Stimulated activated CD4-positive, alpha-beta T cell treated with anti-CD3 and anti-CD28 coated beads, Interleukin-15, amount 100 ng/mL, for 24 hours (primary cell): ENCODE results near the gene COPZ1.
"Not testable (repeated sequence)": the region's sequence is repeated elsewhere in the genome, so short reads cannot be mapped to it uniquely, and the experiment has no call there.

Source experiments
- DNase-seq: peaks from one replicate; pipeline ENCODE4 v3.0.0-alpha.2; 2020

COPZ1 gene

DNA sequence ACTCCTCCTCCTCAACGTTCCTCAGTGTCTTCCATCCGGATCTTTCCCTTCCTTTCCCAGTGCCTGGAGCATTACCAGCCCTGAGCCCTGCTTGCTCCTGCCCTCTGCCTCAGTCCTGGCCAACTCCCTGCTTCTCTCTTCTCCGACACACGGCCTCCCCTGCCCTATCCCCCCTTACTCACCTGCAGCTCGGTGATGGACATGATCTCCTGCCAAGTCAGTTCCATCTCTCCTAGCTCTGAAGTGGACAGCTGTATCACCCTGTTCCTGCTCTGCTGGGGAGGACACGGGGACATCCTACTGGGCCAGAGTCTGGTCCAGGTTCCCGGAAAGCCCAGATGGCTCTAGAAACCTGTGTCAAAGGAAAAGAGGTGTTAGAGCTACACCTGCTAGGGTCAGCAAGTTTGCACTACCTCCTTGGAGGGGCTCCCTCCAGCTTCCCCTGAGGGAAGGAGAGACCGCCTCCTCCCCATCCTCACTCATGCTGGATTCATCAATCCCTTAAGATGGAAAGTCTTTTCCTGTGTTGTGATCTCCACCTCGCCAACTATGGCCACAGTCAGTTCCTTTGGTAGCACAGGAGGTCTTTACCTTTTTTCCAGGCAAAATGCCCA lies 29.9 kb upstream of the COPZ1 start:
- DNase-seq: no peak

GRCh38 chr12:54296393-54297099 lies 28.4 kb upstream of the COPZ1 start:
- DNase-seq: no peak

DNA sequence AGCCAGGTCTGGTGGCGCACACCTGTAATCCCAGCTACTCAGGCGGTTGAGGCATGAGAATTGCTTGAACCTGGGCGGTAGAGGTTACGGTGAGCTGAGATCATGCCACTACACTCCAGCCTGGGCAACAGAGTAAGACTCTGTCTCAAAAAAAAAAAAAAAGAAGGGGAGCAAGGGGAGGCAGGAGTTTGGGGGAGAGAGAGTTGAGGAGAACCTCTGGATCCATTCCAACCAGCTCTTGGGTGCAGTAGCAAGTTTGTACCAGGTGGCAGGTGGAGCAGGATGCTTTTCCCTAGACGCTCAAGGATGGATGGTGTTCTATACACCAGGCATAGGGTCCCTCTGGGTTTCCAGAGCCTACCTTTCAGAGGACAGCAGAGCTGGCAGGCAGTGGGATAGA lies 26.0 kb upstream of the COPZ1 start:
- no peak for DNase-seq

DNA sequence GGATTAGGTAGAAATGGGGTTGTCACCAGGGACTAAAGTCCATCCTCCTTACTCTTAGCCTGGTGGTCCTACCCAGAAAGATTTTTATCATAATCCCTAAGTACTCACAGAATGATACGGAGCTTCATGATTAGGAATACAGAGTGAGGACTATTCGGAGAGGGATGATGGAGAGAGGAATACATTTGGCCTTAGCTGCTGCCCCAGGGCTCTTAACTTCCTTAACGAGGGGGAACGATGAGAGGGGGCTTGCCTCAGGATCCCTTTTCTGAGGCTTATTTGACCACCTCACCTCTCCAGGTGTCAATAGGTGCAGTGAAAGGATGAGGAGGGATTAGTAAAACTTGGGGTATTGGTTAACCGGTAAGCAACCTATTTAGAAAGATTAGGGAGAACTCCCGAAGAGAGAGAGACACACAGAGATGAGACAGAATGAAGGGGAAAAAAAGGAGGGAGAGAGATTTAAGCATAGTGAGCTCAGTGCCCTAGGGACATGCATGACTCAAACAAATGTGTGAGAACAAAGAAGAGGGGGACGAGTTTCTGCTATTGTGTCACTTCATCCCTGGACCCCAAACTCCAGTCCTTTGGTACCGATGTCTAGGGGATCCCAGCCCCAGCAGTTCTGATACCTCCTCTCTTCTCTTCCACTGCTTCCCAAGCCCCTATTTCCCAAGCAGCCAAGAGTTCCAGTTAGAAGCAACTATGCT lies 25.3 kb upstream of the COPZ1 start:
- no peak for DNase-seq

GRCh38 chr12:54300225-54300731 lies 24.7 kb upstream of the COPZ1 start:
- no peak for DNase-seq

- DNase-seq: peak; percentile 59
Observed at GRCh38 chr12:54300732-54301427, 24.1 kb upstream of the COPZ1 start, which contains the start of gene NFE2. Gene NFE2, minus strand, starts transcription at chr12:54301015. Its CDS starts 5,767 bp downstream, at chr12:54295248.

DNA sequence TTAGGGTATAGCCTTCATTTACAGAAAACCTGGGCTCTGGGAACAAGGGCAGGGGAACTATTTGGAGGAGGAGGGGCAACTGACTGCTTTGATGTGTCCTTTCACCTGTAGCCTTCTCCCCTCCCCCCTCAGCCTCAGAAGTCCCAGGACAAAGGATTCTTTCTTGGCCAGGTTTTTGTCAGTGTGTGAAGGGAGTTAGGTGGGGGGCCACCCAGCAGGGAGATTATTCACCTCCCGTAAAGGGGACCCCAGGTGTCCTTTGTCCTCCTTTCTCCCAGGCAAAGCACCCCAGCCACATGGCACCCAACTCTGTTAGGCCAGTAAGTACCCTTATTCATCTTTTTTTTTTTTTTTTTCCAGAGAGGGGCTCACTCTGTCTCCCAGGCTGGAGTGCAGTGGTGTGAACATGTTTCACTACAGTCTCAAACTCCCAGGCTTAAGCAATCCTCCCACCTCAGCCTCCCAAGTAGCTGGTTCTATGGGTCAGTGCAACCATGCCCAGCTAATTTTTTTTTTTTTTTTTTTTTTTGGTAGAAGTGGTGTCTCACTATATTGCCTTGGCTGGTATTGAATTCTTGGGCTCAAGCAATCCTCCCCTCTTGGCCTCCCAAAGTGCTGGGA lies 23.4 kb upstream of the COPZ1 start:
- DNase-seq: no peak

DNA sequence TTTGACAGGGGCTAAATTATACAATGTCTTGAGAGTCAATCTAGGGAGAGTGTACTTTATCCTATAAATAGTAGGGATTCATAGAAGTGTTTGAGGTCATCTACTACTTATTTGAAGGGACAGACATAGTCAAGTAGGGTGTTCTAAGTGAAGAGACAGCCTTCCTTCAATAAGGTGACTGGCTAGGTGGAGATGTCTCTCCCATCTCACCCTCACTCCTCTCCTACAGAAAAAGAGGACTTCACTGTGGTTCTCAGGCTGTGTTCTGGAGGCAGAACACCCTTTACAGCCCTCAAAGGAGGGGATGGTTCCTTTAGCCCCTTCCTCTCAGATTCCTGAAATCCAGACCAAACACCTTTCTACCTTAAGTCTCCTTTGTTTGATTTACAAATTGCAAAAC lies 21.3 kb upstream of the COPZ1 start:
- no peak for DNase-seq

DNA sequence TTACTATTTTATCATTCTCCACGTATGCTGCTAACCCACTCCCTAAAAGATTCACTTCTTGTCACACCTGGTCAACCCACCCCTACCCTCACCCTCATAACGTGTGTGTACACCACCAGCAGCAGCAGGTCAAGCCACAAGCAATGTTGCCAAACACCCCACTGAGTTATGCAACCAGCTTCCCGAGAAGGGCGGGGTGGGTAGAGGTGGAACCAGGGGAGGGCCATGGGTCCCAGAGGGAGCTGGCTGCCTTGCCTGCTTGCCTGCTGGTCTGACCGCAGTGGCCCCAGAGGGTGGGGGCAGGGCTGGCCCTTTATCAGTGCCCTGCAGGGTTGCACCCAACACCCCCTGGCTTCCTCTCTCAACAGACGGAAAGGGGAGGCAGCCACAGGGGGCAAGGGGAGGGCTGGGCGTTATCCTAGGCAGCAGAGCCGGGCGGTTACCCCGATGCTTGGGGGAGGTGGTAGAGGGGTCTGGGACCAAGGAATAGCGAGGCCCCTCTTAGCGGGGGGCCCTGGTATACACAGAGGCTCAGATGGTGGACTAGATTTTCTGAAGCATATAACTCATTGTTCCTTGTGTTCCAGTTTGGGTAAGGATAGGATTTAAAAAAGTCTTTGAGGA lies 20.6 kb upstream of the COPZ1 start:
- DNase-seq: no peak

DNA sequence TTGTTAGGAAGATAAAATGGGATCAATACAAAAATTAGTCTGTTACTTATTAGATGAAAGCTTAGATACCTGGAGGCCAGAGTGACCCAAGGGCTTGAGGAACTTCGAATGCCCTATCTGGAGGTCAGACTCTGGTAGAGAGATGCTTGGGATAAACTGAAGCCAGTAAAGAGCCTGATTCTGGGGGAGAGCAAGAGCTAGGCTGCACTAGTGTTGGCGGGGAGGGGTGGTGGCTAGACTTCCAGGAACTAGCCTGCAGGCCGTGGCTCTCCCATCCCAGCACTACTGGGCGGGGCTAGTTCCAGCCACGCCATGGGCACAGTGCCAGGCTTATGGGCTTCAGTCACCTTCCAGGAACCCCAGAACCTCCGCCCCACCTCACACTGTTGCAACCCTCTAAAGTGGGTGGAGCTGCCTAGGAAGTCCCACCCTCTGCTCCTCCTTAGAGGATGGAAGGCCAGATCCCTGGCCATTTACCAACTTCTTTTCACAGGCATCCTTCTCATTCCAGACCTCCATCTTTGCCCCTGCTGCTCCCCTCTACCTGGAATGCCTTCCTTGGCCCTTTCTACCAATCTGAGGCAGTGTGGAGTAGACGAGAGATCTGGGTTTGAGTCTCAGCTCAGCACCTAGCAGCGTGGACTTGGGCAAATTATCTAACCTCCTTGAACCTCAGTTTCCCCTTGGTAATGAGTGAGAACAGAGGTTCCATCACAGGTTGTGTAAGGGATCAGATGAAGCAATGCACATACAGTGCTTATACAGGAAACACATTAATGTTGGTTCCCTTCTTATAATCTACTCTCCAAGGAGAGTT lies 17.8 kb upstream of the COPZ1 start:
- peak; percentile 42 for DNase-seq

DNA sequence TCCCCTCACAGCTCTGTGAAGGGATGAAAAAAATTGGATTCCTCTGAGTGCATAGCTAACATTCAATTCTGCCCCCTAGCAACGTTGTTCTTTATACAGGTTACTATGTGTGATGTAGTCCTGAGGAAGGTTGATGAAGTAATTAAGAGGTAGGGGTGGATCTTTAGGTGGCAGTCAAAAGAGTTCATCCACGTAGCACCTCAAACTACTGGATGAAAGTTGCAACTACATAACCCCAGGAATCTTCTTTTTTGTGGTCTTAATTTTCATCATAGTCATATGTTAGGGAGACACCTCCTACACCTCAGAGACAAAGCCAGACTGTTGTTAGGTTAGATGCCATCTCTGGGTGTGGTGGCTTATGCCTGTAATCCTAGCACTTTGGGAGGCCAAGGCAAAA lies 13.9 kb upstream of the COPZ1 start:
- DNase-seq: no peak

DNA sequence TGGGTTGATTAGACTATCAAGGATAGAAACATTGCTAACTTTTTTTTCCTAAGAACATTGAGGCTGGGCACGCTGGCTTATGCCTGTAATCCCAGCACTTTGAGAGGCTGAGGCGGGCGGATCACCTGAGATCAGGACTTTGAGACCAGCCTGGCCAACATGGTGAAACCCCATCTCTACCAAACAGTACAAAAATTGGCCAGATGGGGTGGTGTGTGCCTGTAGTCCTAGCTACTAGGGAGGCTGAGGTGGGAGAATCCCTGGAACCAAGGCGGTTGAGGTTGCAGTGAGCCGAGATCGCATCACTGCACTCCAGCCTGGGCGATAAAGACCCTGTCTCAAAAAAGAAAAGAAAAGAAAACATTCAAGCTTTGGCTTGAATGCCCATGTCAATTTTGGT lies 12.6 kb upstream of the COPZ1 start:
- DNase-seq: not testable (repeated sequence)

DNA sequence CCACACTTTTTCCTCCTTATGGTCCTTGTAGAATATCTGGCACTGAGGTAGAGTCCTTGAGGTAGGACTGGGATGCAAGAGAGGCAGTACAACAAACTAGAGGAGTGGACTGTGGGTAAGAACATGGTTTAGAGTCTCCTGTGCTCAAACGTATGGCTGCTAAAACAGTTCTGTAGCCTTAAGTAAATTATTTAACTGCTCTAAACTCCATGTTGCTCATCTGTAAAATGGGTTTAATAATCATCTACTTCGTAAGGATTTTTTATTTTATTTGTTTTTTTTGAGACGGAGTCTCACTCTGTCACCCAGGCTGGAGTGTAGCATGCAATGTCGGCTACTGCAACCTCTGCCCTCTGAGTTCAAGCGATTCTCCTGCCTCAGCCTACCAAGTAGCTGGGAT lies 3.6 kb upstream of the COPZ1 start:
- DNase-seq: no peak

GRCh38 chr12:54325442-54326109 lies 645 bp downstream of the COPZ1 start:
- not testable (repeated sequence) for DNase-seq

GRCh38 chr12:54328595-54329337 lies 3.8 kb downstream of the COPZ1 start:
- DNase-seq: no peak

GRCh38 chr12:54329759-54330158 lies 4.8 kb downstream of the COPZ1 start:
- no peak for DNase-seq

- no peak for DNase-seq
Observed at GRCh38 chr12:54330442-54330841, 5.5 kb downstream of the COPZ1 start.

DNA sequence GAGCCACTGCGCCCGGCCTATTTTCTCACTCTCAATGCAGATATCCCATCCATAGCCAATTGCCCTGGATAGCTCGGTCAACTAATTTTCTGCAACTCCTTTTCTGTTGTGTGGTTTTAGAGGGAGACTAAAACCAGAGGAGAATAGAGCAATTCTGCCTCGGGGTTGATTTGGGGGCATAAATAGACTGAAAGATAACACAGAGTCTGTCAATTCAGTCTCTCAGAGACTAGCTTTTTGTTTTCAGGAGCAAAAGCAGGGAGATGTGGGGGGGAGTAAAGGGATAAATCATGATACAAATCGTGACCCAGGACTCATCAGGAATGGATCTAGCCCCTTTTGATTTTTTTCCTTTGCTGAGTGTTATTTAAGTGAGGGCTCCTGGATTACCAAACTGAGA lies 6.5 kb downstream of the COPZ1 start:
- no peak for DNase-seq

DNA sequence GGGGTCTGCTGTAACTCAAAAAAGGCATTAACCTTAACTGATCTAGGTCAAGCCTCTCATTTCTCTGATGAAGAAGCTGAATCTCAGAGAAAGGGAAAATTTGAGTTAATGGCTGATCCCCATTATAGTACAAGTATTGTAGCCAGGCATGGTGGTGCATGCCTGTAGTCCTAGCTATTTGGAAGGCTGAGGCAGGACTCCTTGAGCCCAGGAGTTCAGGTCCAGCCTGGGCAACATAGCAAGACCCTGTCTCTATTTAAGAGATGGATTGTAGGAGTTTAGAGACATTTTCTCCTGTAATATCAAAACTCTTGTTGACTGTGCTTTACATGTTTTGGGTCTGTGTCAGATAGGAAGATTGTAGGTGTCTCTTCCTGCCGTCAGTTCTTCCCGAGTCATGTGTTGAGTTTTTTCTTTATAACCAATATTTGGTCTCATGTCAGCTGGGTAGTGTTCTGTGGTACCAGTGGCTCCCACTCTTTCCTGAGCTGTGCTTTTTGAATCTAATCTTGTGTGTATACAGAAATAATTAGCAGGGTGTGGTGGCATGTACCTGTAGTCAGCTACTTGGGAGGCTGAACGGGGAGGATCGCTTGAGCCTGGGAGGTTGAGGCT lies 8.6 kb downstream of the COPZ1 start:
- DNase-seq: no peak
